Lower leg skin (tissue), 3 donors: ENCODE results near the gene OR2F1.

Source experiments
- POLR2A ChIP-seq, 2 donors: fragments of 450-650 bp; IDR thresholded peaks; one replicate each; pipeline ENCODE4 v1.6.1; 2016 to 2017; ENCODE audit warnings: antibody characterized with exemption in 2 of 2, mild to moderate bottlenecking in 1 of 2, moderate library complexity in 1 of 2
- TF ChIP-seq, protein P1 (sequence below), 3 donors: fragments of 450-650 bp; IDR thresholded peaks; one replicate each; pipeline ENCODE4 v1.5.1; 2016; ENCODE audit warnings: antibody characterized with exemption in 3 of 3, mild to moderate bottlenecking in 3 of 3, moderate library complexity in 2 of 3

DNA sequence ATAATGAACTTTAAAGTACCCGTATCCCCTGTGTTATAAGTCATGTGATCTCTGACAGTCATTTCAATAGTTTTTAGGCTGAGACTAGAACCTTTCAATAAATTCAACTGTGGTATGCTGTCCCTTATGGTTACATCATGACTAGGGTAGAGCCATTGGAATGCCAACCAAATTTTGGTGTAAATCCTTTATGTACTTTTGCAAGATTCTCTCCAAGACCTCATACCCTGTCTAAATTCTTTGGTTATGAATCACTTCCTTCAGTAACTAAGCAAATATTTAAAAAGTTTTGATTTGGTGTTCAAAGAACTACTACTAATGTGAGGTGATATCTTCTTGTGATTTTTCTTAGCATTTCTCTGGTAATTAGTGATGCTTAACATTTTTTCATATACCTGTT, 24.7 kb downstream of the OR2F1 start:
- TF ChIP-seq, protein P1, sequence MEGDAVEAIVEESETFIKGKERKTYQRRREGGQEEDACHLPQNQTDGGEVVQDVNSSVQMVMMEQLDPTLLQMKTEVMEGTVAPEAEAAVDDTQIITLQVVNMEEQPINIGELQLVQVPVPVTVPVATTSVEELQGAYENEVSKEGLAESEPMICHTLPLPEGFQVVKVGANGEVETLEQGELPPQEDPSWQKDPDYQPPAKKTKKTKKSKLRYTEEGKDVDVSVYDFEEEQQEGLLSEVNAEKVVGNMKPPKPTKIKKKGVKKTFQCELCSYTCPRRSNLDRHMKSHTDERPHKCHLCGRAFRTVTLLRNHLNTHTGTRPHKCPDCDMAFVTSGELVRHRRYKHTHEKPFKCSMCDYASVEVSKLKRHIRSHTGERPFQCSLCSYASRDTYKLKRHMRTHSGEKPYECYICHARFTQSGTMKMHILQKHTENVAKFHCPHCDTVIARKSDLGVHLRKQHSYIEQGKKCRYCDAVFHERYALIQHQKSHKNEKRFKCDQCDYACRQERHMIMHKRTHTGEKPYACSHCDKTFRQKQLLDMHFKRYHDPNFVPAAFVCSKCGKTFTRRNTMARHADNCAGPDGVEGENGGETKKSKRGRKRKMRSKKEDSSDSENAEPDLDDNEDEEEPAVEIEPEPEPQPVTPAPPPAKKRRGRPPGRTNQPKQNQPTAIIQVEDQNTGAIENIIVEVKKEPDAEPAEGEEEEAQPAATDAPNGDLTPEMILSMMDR (IDR thresholded peaks at IDR 0.05): no peak
- no peak for TF ChIP-seq POLR2A (IDR thresholded peaks at IDR 0.05)
